Neural crest cell (in vitro differentiated cells): Measurements from ENCODE around the gene TPSB2. TPM values are rescaled to one million over a fixed set of nuclear protein-coding genes. Genes with fewer than 3 reads are reported as not detected.
"Not testable (repeated sequence)": the region's sequence is repeated elsewhere in the genome, so short reads cannot be mapped to it uniquely, and the experiment has no call there.

Experiments used
- DNase-seq: peaks from one replicate; pipeline ENCODE4 v3.0.0; 2021; ENCODE audit warnings: low read depth, mixed read lengths, low spot score
- H3K27ac Mint-ChIP-seq: one replicate; pipeline ENCODE4 v1.8.0; 2021; ENCODE audit warnings: mild to moderate bottlenecking, mixed read lengths; ENCODE audit not compliant: unreplicated experiment
- H3K27me3 Mint-ChIP-seq: 2 replicates; pipeline ENCODE4 v1.8.0; 2021; ENCODE audit warnings: low read depth, mild to moderate bottlenecking, mixed read lengths
- H3K36me3 Mint-ChIP-seq: 2 replicates; pipeline ENCODE4 v1.8.0; 2021; ENCODE audit warnings: low read depth, mild to moderate bottlenecking, mixed read lengths
- H3K4me1 Mint-ChIP-seq: 2 replicates; pipeline ENCODE4 v1.8.0; 2021; ENCODE audit warnings: mixed read lengths
- H3K4me3 Mint-ChIP-seq: one replicate; pipeline ENCODE4 v1.8.0; 2021; ENCODE audit warnings: mild to moderate bottlenecking, mixed read lengths
- H3K9me3 Mint-ChIP-seq: 2 replicates; pipeline ENCODE4 v1.8.0; 2021; ENCODE audit warnings: mixed read lengths
- CTCF ChIP-seq: fragments of 200-600 bp; sonication (generic); conservative IDR thresholded peaks from 2 replicates; pipeline ENCODE4 v1.5.0; 2021; ENCODE audit warnings: antibody characterized with exemption, mild to moderate bottlenecking
- total RNA-seq: library from RNA; stranded (reverse); gene quantifications from 2 replicates; pipeline ENCODE4 v1.2.1, GENCODE V29; 2021

Gene TPSB2
- total RNA-seq, 1 donor from 2014 or later, result not detected

GRCh38 chr16:1249031-1249755 is 19.2 kb upstream of the TPSB2 start:
- H3K27ac Mint-ChIP-seq, H3K9me3 Mint-ChIP-seq: not testable (repeated sequence)

GRCh38 chr16:1247903-1248537 is 18.0 kb upstream of the TPSB2 start:
- H3K27me3 Mint-ChIP-seq, result peaks cover 21% of the 10 kb centered on the region
- DNase-seq, H3K36me3 Mint-ChIP-seq, H3K27ac Mint-ChIP-seq, H3K9me3 Mint-ChIP-seq, H3K4me3 Mint-ChIP-seq, H3K4me1 Mint-ChIP-seq: not testable (repeated sequence)

More at GRCh38 chr16:1249031-1249755, 19.2 kb upstream of the TPSB2 start:
- H3K4me3 Mint-ChIP-seq, DNase-seq, H3K4me1 Mint-ChIP-seq, H3K36me3 Mint-ChIP-seq: not testable (repeated sequence)
- H3K27me3 Mint-ChIP-seq, result peaks cover 21% of the 10 kb centered on the region

GRCh38 chr16:1245452-1246020 is 15.6 kb upstream of the TPSB2 start:
- no peaks in the 10 kb centered on the region for H3K4me1 Mint-ChIP-seq
- H3K9me3 Mint-ChIP-seq, result no peaks in the 10 kb centered on the region
- H3K27ac Mint-ChIP-seq, result no peak overlapping the region
- H3K27me3 Mint-ChIP-seq, result peaks cover 18% of the 10 kb centered on the region
- H3K4me3 Mint-ChIP-seq, result no peak overlapping the region
- H3K36me3 Mint-ChIP-seq, result no peaks in the 10 kb centered on the region
- no peak for TF ChIP-seq CTCF
- DNase-seq, result no peak

GRCh38 chr16:1244881-1245280 is 14.9 kb upstream of the TPSB2 start:
- no peak for DNase-seq
- peaks cover 16% of the 10 kb centered on the region for H3K27me3 Mint-ChIP-seq
- no peaks in the 10 kb centered on the region for H3K4me1 Mint-ChIP-seq
- H3K9me3 Mint-ChIP-seq, result no peaks in the 10 kb centered on the region
- no peak overlapping the region for H3K27ac Mint-ChIP-seq
- H3K4me3 Mint-ChIP-seq, result no peak overlapping the region
- no peaks in the 10 kb centered on the region for H3K36me3 Mint-ChIP-seq
- no peak for TF ChIP-seq CTCF

- peaks cover 16% of the 10 kb centered on the region for H3K27me3 Mint-ChIP-seq
- H3K4me3 Mint-ChIP-seq, H3K4me1 Mint-ChIP-seq, H3K9me3 Mint-ChIP-seq, H3K27ac Mint-ChIP-seq, DNase-seq, H3K36me3 Mint-ChIP-seq: not testable (repeated sequence)
These were observed 14.2 kb upstream of the TPSB2 start for GRCh38 chr16:1243907-1244850.

DNA sequence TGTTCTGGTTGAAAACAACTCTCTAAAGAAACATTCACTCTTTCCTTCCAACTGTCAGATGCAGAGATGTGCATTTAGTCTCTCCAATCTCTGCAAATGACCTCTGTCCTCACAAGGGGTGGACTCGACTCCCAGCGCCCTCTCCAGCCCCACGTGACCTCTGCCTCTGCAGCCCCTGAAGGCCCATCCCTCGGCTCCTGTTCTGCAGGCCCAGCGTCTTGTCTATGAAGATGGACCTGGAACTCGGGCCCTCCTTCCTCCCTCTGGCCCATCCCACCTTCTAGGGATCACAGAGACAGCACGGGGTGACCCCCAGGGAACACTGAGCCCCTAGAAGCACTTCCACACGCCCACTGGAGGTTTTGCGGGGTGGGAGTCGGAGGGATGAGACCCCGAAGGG is 13.4 kb upstream of the TPSB2 start:
- not testable (repeated sequence) for H3K4me1 Mint-ChIP-seq, H3K27ac Mint-ChIP-seq, H3K9me3 Mint-ChIP-seq, H3K4me3 Mint-ChIP-seq, DNase-seq, H3K36me3 Mint-ChIP-seq
- H3K27me3 Mint-ChIP-seq, result peaks cover 16% of the 10 kb centered on the region

DNA sequence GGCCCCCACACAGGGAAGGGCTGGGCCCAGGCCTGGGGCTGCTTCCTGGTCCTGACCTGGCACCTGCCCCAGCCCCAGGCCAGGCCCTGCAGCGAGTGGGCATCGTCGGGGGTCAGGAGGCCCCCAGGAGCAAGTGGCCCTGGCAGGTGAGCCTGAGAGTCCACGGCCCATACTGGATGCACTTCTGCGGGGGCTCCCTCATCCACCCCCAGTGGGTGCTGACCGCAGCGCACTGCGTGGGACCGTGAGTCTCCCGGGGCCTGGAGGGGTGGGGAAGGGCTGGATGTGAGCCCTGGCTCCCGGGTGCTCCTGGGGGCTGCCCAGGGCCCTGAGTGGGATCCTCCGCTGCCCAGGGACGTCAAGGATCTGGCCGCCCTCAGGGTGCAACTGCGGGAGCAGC is 11.1 kb upstream of the TPSB2 start:
- not testable (repeated sequence) for H3K4me1 Mint-ChIP-seq, H3K9me3 Mint-ChIP-seq, H3K36me3 Mint-ChIP-seq, DNase-seq, H3K27me3 Mint-ChIP-seq, H3K4me3 Mint-ChIP-seq, H3K27ac Mint-ChIP-seq

GRCh38 chr16:1240436-1240835 is 10.5 kb upstream of the TPSB2 start, which contains the start of gene TPSAB1:
Gene TPSAB1, plus strand, starts transcription at chr16:1240705. Its CDS starts 234 bp downstream, at chr16:1240939.
- not testable (repeated sequence) for DNase-seq, H3K4me1 Mint-ChIP-seq, H3K4me3 Mint-ChIP-seq, H3K36me3 Mint-ChIP-seq, H3K27me3 Mint-ChIP-seq, H3K9me3 Mint-ChIP-seq, H3K27ac Mint-ChIP-seq

- H3K4me1 Mint-ChIP-seq, H3K27me3 Mint-ChIP-seq, H3K9me3 Mint-ChIP-seq, H3K36me3 Mint-ChIP-seq, H3K4me3 Mint-ChIP-seq, H3K27ac Mint-ChIP-seq, DNase-seq: not testable (repeated sequence)
These were observed 9.6 kb upstream of the TPSB2 start for GRCh38 chr16:1239575-1239974.

DNA sequence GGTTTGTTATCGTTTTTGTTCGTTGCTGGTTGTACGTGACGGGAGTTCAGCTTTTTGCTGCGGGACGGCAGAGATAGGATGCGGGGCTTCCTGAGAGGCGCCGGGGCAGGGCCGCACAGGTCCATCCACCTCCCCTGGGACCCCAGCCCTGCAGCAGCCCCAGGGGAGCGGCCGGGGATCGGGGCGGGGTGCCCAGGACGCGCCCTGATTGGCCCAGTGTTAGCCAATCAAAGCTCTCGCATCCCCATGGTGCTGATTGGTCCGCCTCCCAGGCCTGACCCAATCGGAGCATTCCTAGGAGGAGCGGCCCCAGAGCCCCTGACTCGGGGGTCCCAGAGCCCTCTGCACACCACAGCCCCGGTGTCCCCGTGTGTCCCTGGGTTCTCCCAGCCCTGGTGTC is 8.9 kb upstream of the TPSB2 start:
- H3K27me3 Mint-ChIP-seq, H3K4me3 Mint-ChIP-seq, H3K36me3 Mint-ChIP-seq, H3K9me3 Mint-ChIP-seq, DNase-seq, H3K4me1 Mint-ChIP-seq: not testable (repeated sequence)
- H3K27ac Mint-ChIP-seq, result peak overlapping the region; percentile 84
